Neural cell (in vitro differentiated cells): Measurements from ENCODE around the gene NR1H3. TPM values are rescaled to one million over a fixed set of nuclear protein-coding genes. Genes with fewer than 3 reads are reported as not detected.
"Not testable (repeated sequence)": the region's sequence is repeated elsewhere in the genome, so short reads cannot be mapped to it uniquely, and the experiment has no call there.

Experiments
- H2AFZ ChIP-seq: fragments of 200-600, 300-800 bp; sonication (generic), shearing (Covaris generic); 2 replicates; pipeline ENCODE4 v1.6.0; 2014; ENCODE audit warnings: low read depth, mild to moderate bottlenecking, antibody characterized with exemption, low read length, moderate library complexity
- H3F3A ChIP-seq: fragments of 200-600 bp; shearing (Covaris generic); 2 replicates; pipeline ENCODE4 v1.6.1; 2016; ENCODE audit warnings: mild to moderate bottlenecking, moderate library complexity, mixed read lengths, antibody characterized with exemption, low read length; ENCODE audit not compliant: insufficient read depth, poor library complexity, severe bottlenecking
- H3K27ac ChIP-seq: fragments of 200-600, 300-800 bp; sonication (generic), shearing (Covaris generic); 2 replicates; pipeline ENCODE4 v1.5.1; 2014; ENCODE audit warnings: mild to moderate bottlenecking, low read length, moderate library complexity
- H3K27me3 ChIP-seq: fragments of 300-800, 200-600 bp; sonication (generic), shearing (Covaris generic); 2 replicates; pipeline ENCODE4 v1.6.0; 2014; ENCODE audit warnings: mild to moderate bottlenecking, low read depth, low read length, moderate library complexity; ENCODE audit not compliant: insufficient read depth
- H3K36me3 ChIP-seq: fragments of 300-800, 200-600 bp; sonication (generic), shearing (Covaris generic); 2 replicates; pipeline ENCODE4 v1.5.1; 2014; ENCODE audit warnings: mild to moderate bottlenecking, antibody characterized with exemption, low read length, moderate library complexity; ENCODE audit not compliant: insufficient read depth
- H3K4me2 ChIP-seq: fragments of 300-800, 200-600 bp; sonication (generic), shearing (Covaris generic); 2 replicates; pipeline ENCODE4 v1.6.0; 2014; ENCODE audit warnings: mild to moderate bottlenecking, low read length
- H3K4me3 ChIP-seq: fragments of 300-800, 200-600 bp; sonication (generic), shearing (Covaris generic); 2 replicates; pipeline ENCODE4 v1.5.1; 2014; ENCODE audit warnings: mild to moderate bottlenecking, low read length, moderate library complexity
- H3K79me2 ChIP-seq: fragments of 200-600 bp; shearing (Covaris generic); replicated peaks from 2 replicates; pipeline ENCODE4 v1.6.0; 2014; ENCODE audit warnings: mild to moderate bottlenecking, low read length, moderate library complexity; ENCODE audit not compliant: insufficient read depth
- H3K9ac ChIP-seq: fragments of 300-800, 200-600 bp; sonication (generic), shearing (Covaris generic); 2 replicates; pipeline ENCODE4 v1.6.1; 2016; ENCODE audit warnings: mild to moderate bottlenecking, low read length, mixed read lengths
- H3K9me2 ChIP-seq: fragments of 200-600 bp; shearing (Covaris generic); 2 replicates; pipeline ENCODE4 v1.6.1; 2016; ENCODE audit warnings: mild to moderate bottlenecking, low read length, mixed read lengths; ENCODE audit not compliant: insufficient read depth
- H3K9me3 ChIP-seq: fragments of 200-600, 300-800 bp; sonication (generic), shearing (Covaris generic); 2 replicates; pipeline ENCODE4 v1.6.1; 2016; ENCODE audit warnings: mild to moderate bottlenecking, mixed run types, low read length, moderate library complexity, mixed read lengths
- H4K20me1 ChIP-seq: fragments of 200-600 bp; shearing (Covaris generic); 2 replicates; pipeline ENCODE4 v1.6.1; 2016; ENCODE audit warnings: mild to moderate bottlenecking, mixed run types; ENCODE audit not compliant: insufficient read depth
- EP300 ChIP-seq: fragments of 450-650 bp; conservative IDR thresholded peaks from 2 replicates; pipeline ENCODE4 v1.6.1; 2014; ENCODE audit warnings: antibody characterized with exemption, mild to moderate bottlenecking, moderate library complexity; ENCODE audit not compliant: poor library complexity, severe bottlenecking
- EZH2 ChIP-seq: fragments of 200-600, 300-800 bp; shearing (Covaris generic), sonication (generic); IDR thresholded peaks from 2 replicates; pipeline ENCODE4 v1.6.1; 2014; ENCODE audit warnings: antibody characterized with exemption, low read length, borderline replicate concordance, mild to moderate bottlenecking; ENCODE audit not compliant: insufficient read depth, poor library complexity, severe bottlenecking
- MXI1 ChIP-seq: fragments of 450-650 bp; conservative IDR thresholded peaks from 2 replicates; pipeline ENCODE4 v1.6.1; 2014; ENCODE audit warnings: antibody characterized with exemption, mild to moderate bottlenecking; ENCODE audit not compliant: poor library complexity, severe bottlenecking
- POLR2AphosphoS5 ChIP-seq: IDR thresholded peaks from 2 replicates; pipeline ENCODE4 v1.6.1; 2012
- RAD21 ChIP-seq: fragments of 450-650 bp; conservative IDR thresholded peaks from 2 replicates; pipeline ENCODE4 v1.6.1; 2014; ENCODE audit warnings: antibody characterized with exemption, mild to moderate bottlenecking, moderate library complexity
- SMC3 ChIP-seq: fragments of 450-650 bp; conservative IDR thresholded peaks from 2 replicates; pipeline ENCODE4 v1.6.1; 2014; ENCODE audit warnings: antibody characterized with exemption, mild to moderate bottlenecking, moderate library complexity; ENCODE audit not compliant: poor library complexity
- TAF1 ChIP-seq: IDR thresholded peaks from 2 replicates; pipeline ENCODE4 v1.6.1; 2012; ENCODE audit warnings: low read depth
- polyA plus RNA-seq: library from polyadenylated mRNA; depleted of rRNA; stranded (reverse); fragments of >200 nt; gene quantifications from 2 replicates; pipeline ENCODE4 v1.2.3, GENCODE V29; 2014
- TF ChIP-seq, protein P1 (sequence below): IDR thresholded peaks from 2 replicates; pipeline ENCODE4 v1.6.1; 2012; ENCODE audit warnings: borderline replicate concordance
- TF ChIP-seq, protein P2 (sequence below): fragments of 450-650 bp; IDR thresholded peaks from 2 replicates; pipeline ENCODE4 v1.5.1; 2014; ENCODE audit warnings: antibody characterized with exemption, mild to moderate bottlenecking, moderate library complexity; ENCODE audit not compliant: poor library complexity, severe bottlenecking

Gene NR1H3
- polyA plus RNA-seq, 1 donor from 2014 or later = 7.7 TPM

DNA sequence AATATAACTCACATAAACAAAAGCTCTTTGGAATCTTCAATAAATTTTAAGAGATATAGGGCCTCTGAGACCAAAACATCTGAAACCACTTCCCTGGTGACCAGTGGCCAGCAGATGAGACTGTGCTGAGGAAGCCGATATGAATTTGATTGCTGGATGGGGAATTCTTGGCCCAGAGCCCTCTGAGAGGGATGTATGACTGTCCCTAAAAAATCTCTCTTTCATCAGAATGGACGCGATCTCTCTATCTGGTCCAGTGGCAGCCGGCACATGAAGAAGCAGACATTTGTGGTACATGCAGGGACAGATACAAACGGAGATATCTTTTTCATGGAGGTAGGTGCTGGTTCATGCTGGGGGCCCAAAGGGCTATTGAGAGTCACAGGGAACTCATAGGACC lies 57.2 kb downstream of the NR1H3 start:
- Histone ChIP-seq H3K4me3 (no peak overlapping the region), H3K9ac (no peak overlapping the region), H3K79me2 (no peaks in the 10 kb centered on the region), H2AFZ (no peak overlapping the region), H3K36me3 (no peaks in the 10 kb centered on the region), H3K9me3 (no peaks in the 10 kb centered on the region), H3K4me2 (no peak overlapping the region), H3K27me3 (no peaks in the 10 kb centered on the region), H3K27ac (no peak overlapping the region), H3K9me2 (no peaks in the 10 kb centered on the region), H3F3A (no peaks in the 10 kb centered on the region), H4K20me1 (no peaks in the 10 kb centered on the region)
- TF ChIP-seq EP300 = no peak
- TF ChIP-seq TAF1 = no peak
- TF ChIP-seq, protein P1, sequence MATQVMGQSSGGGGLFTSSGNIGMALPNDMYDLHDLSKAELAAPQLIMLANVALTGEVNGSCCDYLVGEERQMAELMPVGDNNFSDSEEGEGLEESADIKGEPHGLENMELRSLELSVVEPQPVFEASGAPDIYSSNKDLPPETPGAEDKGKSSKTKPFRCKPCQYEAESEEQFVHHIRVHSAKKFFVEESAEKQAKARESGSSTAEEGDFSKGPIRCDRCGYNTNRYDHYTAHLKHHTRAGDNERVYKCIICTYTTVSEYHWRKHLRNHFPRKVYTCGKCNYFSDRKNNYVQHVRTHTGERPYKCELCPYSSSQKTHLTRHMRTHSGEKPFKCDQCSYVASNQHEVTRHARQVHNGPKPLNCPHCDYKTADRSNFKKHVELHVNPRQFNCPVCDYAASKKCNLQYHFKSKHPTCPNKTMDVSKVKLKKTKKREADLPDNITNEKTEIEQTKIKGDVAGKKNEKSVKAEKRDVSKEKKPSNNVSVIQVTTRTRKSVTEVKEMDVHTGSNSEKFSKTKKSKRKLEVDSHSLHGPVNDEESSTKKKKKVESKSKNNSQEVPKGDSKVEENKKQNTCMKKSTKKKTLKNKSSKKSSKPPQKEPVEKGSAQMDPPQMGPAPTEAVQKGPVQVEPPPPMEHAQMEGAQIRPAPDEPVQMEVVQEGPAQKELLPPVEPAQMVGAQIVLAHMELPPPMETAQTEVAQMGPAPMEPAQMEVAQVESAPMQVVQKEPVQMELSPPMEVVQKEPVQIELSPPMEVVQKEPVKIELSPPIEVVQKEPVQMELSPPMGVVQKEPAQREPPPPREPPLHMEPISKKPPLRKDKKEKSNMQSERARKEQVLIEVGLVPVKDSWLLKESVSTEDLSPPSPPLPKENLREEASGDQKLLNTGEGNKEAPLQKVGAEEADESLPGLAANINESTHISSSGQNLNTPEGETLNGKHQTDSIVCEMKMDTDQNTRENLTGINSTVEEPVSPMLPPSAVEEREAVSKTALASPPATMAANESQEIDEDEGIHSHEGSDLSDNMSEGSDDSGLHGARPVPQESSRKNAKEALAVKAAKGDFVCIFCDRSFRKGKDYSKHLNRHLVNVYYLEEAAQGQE = no peak
- no peak for TF ChIP-seq RAD21
- no peak for TF ChIP-seq MXI1
- no peak for TF ChIP-seq EZH2
- TF ChIP-seq, protein P2, sequence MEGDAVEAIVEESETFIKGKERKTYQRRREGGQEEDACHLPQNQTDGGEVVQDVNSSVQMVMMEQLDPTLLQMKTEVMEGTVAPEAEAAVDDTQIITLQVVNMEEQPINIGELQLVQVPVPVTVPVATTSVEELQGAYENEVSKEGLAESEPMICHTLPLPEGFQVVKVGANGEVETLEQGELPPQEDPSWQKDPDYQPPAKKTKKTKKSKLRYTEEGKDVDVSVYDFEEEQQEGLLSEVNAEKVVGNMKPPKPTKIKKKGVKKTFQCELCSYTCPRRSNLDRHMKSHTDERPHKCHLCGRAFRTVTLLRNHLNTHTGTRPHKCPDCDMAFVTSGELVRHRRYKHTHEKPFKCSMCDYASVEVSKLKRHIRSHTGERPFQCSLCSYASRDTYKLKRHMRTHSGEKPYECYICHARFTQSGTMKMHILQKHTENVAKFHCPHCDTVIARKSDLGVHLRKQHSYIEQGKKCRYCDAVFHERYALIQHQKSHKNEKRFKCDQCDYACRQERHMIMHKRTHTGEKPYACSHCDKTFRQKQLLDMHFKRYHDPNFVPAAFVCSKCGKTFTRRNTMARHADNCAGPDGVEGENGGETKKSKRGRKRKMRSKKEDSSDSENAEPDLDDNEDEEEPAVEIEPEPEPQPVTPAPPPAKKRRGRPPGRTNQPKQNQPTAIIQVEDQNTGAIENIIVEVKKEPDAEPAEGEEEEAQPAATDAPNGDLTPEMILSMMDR = no peak
- no peak for TF ChIP-seq POLR2AphosphoS5
- TF ChIP-seq SMC3 = no peak

DNA sequence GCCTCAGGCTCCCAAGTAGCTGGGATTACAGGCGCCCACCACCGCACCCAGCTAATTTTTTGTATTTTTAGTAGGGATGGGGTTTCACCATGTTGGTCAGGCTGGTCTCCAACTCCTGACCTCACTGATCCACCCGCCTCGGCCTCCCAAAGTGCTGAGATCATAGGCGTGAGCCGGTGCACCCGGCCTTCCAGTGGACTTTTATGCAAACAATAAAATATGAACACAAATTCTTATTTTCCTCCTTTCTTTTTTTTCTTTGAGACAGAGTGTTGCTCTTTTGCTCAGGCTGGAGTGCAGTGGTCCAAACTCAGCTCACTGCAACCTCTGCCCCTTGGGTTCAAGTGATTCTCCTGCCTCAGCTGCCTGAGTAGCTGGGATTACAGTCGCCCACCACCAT lies 58.7 kb downstream of the NR1H3 start:
- not testable (repeated sequence) for H3K9ac ChIP-seq, H3K4me2 ChIP-seq, H3K27me3 ChIP-seq, H3K27ac ChIP-seq, H3K9me2 ChIP-seq, H3K9me3 ChIP-seq, H4K20me1 ChIP-seq, H2AFZ ChIP-seq, H3K79me2 ChIP-seq, H3K4me3 ChIP-seq, H3K36me3 ChIP-seq, H3F3A ChIP-seq

DNA sequence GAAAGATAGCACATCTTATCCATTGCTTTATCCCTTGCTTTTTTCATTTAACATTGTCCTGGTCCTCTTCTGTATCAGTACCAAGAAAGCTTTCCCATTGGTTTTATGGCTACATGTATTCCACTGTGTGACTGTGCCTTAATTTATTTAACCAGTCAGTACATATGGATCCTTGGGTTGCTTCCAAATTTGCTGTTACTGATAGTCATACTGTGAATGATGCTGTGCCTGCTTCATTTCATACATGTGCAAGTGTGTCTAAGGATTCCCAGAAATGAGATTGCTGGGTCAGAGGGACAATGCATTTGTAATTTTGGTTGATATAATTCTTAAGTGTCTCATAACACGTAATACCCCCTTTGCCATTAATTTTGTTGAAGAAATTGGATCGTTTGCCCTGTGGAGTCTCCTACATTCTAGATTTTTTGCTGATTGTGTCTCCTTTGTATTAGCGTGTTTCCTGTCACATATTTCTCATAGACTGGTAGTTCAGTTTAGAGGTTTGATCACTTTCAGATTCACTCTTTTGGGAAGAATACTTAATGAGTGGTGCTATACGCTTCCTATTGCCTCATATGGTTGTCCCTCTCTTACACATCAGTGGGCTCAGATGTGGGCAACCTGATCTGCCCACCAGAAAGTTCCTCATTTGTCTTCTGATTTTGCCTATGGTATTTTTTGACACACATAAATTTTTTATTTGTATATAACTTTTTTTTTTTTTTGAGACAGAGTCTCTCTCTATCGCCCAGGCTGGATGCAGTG lies 59.5 kb downstream of the NR1H3 start:
- Histone ChIP-seq H4K20me1 (no peaks in the 10 kb centered on the region), H3K36me3 (peaks cover 7% of the 10 kb centered on the region), H3K9me2 (no peaks in the 10 kb centered on the region), H3K9ac (no peak overlapping the region), H3F3A (no peaks in the 10 kb centered on the region), H3K9me3 (no peaks in the 10 kb centered on the region), H3K79me2 (no peaks in the 10 kb centered on the region), H2AFZ (no peak overlapping the region), H3K4me3 (no peak overlapping the region), H3K27me3 (no peaks in the 10 kb centered on the region), H3K4me2 (no peak overlapping the region), H3K27ac (no peak overlapping the region)
- TF ChIP-seq TAF1 (no peak), SMC3 (no peak), MXI1 (no peak), EZH2 (no peak), POLR2AphosphoS5 (no peak), EP300 (no peak), RAD21 (no peak)
- TF ChIP-seq, protein P2 = no peak
- TF ChIP-seq, protein P1 = no peak
